Measurements from ENCODE around the gene MYO1G.

The MYO1G gene

DNA sequence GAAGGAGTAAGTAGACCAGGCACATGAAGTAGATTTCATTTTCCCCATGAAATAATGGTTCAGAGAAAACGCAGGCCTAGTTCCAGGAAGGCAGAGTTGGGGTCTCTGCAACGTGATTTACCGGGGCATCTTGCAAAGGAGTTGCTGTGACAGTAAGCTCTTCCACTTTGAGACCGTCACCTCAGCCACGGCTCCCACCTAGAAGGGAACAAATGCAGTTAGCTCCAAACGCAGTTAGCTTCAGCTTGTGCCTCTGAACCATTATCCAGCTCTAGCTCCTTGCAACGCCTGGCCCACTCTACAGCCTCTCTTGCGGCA lies 7.0 kb upstream of the MYO1G start:
- H3K4me3 ChIP-seq (replicated peaks in 1 of 2; ENCODE audit: low read depth in 2 of 2, low read length in 2 of 2), result peak overlapping the region; percentile 54 to 83
- no peak for DNase-seq (ENCODE audit: low read depth in 2 of 2)
- TF ChIP-seq, protein P1, sequence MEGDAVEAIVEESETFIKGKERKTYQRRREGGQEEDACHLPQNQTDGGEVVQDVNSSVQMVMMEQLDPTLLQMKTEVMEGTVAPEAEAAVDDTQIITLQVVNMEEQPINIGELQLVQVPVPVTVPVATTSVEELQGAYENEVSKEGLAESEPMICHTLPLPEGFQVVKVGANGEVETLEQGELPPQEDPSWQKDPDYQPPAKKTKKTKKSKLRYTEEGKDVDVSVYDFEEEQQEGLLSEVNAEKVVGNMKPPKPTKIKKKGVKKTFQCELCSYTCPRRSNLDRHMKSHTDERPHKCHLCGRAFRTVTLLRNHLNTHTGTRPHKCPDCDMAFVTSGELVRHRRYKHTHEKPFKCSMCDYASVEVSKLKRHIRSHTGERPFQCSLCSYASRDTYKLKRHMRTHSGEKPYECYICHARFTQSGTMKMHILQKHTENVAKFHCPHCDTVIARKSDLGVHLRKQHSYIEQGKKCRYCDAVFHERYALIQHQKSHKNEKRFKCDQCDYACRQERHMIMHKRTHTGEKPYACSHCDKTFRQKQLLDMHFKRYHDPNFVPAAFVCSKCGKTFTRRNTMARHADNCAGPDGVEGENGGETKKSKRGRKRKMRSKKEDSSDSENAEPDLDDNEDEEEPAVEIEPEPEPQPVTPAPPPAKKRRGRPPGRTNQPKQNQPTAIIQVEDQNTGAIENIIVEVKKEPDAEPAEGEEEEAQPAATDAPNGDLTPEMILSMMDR (IDR thresholded peaks at IDR 0.05; ENCODE audit: low read depth, low read length), result no peak

DNA sequence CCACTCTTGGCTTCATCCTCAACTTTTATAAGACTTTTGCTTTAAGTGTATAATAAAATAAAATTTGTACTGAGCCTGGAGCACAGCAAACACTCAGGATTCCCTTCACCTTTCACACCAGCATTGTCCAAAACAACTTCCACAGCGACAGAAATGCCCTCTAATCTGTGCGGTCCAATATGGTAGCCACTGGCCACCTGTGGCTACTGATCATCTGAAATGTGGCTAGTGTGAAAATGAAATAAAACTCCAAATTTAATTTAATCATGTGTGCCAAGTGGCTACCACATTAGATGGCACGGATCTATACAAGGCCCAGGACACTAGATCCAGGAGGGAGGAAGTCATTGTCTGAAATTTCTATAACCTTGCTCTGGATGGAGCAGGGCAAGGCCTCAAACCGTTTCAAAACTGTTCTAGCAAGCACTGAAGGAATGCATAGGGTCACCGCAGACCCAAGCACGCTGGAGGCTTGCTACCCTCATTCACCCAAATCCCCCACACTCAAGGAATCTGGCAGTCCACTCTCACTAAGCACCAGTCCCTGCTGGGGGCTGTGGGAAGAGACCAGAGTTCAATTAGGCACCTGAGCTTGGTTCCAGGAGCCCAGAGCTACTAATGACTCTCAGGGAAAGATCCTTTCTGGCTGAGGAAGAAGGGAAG lies 6.3 kb upstream of the MYO1G start:
- DNase-seq (ENCODE audit: low read depth in 2 of 2), result no peak
- H3K4me3 ChIP-seq (replicated peaks in 1 of 2; ENCODE audit: low read depth in 2 of 2, low read length in 2 of 2), result peak overlapping the region; percentile 54 to 83
- TF ChIP-seq, protein P1 (IDR thresholded peaks at IDR 0.05; ENCODE audit: low read depth, low read length), result no peak

DNA sequence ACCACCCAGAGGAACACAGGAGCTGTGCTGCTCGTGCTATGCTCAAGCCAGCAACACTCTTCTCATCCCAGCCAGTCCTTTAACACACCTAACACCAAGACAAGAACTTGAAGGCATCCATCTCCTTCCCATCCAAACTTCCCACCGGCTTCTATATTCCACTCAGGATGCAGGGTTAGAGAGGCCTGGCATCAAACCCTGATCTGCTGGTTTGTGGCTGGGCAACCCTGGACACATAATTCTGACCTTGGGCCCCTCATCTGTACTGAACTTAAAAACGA lies 5.6 kb upstream of the MYO1G start:
- H3K4me3 ChIP-seq (replicated peaks in 1 of 2; ENCODE audit: low read depth in 2 of 2, low read length in 2 of 2), result no peak overlapping the region
- TF ChIP-seq, protein P1 (IDR thresholded peaks at IDR 0.05; ENCODE audit: low read depth, low read length), result no peak
- no peak for DNase-seq (ENCODE audit: low read depth in 2 of 2)

GRCh38 chr7:44983742-44984477 lies 5.1 kb upstream of the MYO1G start:
- H3K4me3 ChIP-seq (replicated peaks in 1 of 2; ENCODE audit: low read depth in 2 of 2, low read length in 2 of 2), result no peak overlapping the region
- DNase-seq (ENCODE audit: low read depth in 2 of 2), result no peak
- TF ChIP-seq, protein P1 (IDR thresholded peaks at IDR 0.05; ENCODE audit: low read depth, low read length), result no peak

DNA sequence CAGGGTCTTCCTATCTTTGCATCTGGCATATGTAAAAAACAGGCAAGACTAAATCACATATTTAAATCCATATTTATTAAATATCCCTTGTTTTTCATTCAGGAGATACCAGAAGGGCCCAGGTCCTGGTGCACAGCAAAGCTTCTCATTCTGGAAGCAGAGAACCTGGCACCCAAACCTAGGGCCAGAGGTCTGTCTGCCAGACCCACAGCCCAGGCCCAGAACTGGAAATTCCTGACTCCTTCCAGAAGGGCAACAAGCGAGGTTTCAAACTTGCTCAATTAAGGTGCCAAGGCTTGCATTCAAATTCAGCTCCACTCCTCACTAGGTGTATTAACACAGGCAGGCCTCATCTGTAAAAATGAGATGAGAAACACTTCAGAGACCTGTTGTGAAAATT lies 4.2 kb upstream of the MYO1G start:
- TF ChIP-seq, protein P1 (IDR thresholded peaks at IDR 0.05; ENCODE audit: low read depth, low read length), result no peak
- DNase-seq (ENCODE audit: low read depth in 2 of 2), result no peak
- H3K4me3 ChIP-seq (replicated peaks in 1 of 2; ENCODE audit: low read depth in 2 of 2, low read length in 2 of 2), result no peak overlapping the region

GRCh38 chr7:44982535-44982923 lies 3.7 kb upstream of the MYO1G start:
- TF ChIP-seq, protein P1 (IDR thresholded peaks at IDR 0.05; ENCODE audit: low read depth, low read length), result no peak
- no peak overlapping the region for H3K4me3 ChIP-seq (replicated peaks in 1 of 2; ENCODE audit: low read depth in 2 of 2, low read length in 2 of 2)
- no peak for DNase-seq (ENCODE audit: low read depth in 2 of 2)
